GM18502 (cell line): ENCODE data around the gene CD320.
A peak's percentile ranks its signal among the peaks of the same experiment; 100 is the strongest.
"Not testable (repeated sequence)": the region's sequence is repeated elsewhere in the genome, so short reads cannot be mapped to it uniquely, and the experiment has no call there.

ENCODE experiments used
- ATAC-seq: cut with Tn5 transposase; IDR thresholded peaks from one replicate; pipeline ENCODE4 v1.9.1; 2021; ENCODE audit warnings: mild to moderate bottlenecking; ENCODE audit not compliant: unreplicated experiment, poor library complexity

The CD320 gene

DNA sequence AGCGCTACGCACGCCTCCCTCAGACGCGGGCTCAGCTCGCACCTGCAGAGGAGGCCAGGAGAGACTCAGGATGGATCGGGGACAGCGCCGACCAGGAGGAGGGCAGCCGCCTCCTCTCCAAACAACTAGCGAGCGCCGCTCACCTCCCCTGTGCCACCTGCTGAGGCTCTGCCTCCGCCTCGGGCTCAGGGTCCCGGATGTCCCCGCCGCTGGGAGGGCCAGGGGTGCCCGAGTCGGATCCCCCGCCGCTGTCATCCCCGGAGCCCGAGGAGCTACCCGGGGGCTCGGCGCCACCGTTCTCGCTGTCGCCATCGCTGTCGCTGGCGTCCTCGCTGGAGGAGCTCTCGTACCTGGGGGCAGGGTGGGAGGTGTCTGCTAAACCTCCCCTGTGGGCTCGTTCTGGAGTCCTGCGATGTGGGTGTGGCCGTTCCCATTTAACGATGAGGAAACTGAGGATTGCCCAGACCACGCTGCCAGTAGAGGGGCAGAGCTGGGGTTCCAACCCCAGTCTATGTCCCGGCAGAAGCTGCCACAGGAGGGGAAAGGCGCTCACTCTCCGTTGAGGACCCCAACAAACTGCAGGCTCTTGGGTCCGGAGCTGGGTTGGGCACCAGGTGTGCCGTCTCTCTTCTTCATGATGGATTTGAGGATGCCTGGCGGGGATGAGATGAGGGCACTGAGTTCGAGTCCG is 25.8 kb upstream of the CD320 start:
- ATAC-seq, result no peak

DNA sequence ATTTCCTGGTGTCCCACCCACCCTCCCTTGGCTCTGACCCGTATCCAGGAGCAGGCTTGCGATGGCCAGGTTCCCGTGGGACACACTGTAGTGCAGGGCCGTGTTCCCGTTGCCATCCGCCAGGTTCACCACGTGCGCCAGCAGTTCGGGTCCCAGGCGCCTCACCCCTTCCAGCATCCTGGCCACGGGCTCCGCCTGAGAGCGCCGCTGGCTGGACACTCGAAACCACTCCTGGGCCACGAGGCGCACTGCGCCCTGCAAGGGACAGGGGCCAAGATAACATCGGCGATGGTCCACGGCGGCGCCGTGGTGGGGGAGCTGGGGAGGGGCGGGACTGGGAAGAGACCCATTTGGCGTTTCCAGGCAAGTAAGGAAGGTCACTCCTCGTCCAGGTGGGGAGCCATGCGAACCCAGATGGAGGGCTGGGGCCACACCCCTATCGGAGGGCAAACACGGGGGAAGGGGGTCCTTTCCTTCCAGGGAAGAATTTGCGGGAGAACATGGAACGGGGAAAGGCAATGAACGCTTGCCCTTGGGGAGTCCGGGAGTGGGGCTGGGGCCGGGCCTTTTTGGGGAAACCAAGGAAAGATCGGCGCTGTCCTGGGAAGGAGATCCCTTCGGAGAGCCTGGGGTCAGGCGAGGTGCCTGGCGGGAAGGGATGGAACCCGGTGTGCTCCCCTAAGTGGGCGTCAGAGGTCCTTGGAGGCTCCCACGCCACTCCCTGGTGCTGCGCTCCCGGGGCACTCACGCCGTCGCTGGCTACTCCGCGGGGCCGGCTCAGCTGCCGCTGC is 25.0 kb upstream of the CD320 start:
- no peak for ATAC-seq

- ATAC-seq, result no peak
These were observed 23.2 kb upstream of the CD320 start for GRCh38 chr19:8331263-8331845.

GRCh38 chr19:8329996-8330395 is 21.8 kb upstream of the CD320 start:
- ATAC-seq, result no peak

DNA sequence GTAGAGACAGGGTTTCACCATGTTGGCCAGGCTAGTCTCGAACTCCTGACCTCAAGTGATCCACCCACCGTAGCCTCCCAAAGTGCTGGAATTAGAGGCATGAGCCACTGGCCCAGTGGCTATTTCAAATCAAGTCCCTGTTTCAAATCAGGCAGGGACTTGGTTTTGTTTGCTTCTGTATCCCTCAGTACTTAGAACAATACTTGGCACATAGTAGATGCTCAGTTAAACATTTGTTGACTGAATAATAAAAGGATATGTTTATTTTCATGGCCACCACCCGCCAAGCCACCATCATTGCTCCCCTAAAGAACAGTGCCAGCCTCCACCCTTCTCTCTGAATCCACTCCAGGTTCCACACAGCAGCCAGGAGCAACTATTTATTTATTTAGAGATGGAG is 17.3 kb upstream of the CD320 start:
- no peak for ATAC-seq

DNA sequence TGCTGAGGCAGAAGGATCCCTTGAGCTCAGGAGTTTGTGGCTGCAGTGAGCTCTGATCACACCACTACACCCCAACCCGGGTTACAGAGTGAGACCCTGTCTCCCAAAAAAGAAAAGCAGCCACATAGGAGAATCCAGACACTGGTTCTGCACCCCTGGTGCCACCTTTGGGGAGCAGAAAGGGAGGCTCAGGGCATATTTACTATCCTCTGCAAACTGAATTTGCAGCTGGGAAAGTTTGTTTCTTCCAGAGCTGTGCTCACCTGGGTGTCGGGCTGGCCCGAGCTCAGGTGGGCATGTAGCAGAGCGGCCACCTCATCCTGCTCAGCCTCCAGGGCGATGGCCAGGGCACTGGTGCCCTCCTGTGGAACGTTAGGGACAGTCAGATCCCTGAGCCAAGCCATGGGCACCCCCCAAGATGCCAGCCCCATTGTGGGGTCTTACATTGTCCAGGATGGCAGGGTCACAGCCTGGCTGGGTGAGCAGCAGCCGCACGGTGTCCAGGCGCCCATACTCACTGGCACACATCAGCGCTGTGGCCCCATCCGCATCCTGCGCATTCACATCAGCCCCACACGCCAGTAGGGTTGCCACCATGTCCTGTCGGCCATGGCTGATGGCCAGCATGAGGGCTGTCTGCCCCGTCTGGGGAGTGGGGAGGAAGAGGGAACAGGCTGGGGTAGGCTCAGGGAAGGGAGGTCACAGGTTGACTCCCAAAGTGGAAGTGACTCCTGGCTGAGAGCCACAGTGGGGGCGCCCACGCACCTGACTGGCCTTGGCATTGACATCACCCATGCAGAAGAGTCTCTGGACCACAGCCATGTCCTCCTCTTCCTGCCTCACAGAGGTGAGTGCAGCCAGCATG is 16.3 kb upstream of the CD320 start:
- no peak for ATAC-seq

DNA sequence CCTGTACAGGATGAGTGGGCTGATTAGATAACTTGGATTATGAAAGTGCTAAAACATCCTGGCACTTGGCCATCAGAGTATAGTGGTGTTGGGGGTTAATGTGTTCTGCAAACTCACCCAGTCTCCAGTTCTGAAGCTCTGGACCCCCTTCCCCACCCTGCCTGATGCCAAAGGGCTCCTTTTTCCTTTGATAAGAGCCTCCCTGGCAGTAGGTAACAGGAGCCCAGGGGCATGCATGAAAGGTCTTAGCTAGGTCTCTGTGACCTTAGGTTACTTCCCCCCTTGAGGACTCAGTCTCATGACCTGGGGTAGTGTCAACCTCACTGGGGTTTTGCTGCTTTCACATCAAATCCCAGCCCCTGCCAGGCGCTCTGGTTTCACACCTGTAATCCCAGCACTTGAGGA is 15.6 kb upstream of the CD320 start:
- no peak for ATAC-seq

- ATAC-seq, result no peak
These were observed 14.5 kb upstream of the CD320 start for GRCh38 chr19:8322638-8322997.

GRCh38 chr19:8321986-8322637 is 14.0 kb upstream of the CD320 start:
- ATAC-seq, result no peak

DNA sequence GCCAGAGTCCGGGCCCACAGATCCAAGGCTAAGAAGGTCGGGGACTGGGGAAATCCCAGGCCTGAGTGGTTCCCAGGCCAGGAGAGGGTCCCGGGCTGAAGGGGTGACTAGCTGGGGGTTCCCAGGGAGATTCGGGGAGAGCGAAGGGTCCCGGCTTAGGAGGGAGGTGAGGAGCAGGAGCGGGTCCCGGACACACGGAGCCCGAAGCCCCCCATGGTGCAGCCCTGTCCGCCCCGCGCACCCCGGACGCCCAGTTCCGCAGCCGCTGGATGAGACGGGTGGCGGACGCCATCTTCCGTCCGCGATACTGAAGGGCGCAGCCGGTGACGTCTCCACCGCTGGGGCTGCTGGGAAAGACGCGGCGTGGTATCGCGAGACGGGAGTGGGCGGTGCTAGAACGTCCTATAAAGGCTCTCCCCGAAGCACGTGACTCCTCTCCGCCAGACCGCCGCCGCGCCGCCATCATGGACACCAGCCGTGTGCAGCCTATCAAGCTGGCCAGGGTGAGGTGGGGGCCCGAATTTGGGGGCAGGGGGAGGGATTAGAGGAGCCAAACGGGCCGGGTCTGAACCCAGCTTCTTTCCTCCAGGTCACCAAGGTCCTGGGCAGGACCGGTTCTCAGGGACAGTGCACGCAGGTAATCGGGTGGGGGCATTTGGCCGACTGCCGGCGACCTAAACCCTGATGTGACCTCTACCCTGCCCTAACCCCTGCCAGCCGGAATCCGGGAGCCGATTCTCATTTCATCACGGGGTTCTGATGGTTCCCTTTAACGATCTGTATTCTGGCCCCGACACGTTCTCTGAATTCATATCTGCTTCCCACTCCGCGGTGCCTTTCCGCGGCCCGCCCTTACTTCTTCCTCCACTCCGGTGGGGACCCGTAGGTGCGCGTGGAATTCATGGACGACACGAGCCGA is 13.2 kb upstream of the CD320 start, which contains the start of the genes NDUFA7 and RPS28:
Gene NDUFA7, minus strand, starts transcription at position 309 of the 919 bp plus-strand sequence. Its CDS starts 17 bp downstream, at position 292.
Gene RPS28, plus strand, starts transcription at position 430 of the 919 bp plus-strand sequence. Its CDS starts 35 bp downstream, at position 465.
- peak; percentile 87 for ATAC-seq

- ATAC-seq, result no peak
These were observed 12.5 kb upstream of the CD320 start for GRCh38 chr19:8320564-8321066.

GRCh38 chr19:8319807-8320520 is 11.8 kb upstream of the CD320 start:
- no peak for ATAC-seq

- ATAC-seq, result not testable (repeated sequence)
These were observed 10.7 kb upstream of the CD320 start for GRCh38 chr19:8318835-8319234.

GRCh38 chr19:8316351-8317125 is 8.4 kb upstream of the CD320 start:
- ATAC-seq, result no peak

- not testable (repeated sequence) for ATAC-seq
These were observed 7.0 kb upstream of the CD320 start for GRCh38 chr19:8314981-8315640.

- ATAC-seq, result no peak
These were observed 3.5 kb upstream of the CD320 start for GRCh38 chr19:8311461-8312260.
